C4-2B (cell line): ENCODE measurements around the gene GIT1.

Experiments used
- H3K27ac ChIP-seq: fragments of 450-650 bp; 2 replicates; pipeline ENCODE4 v1.5.1; 2017
- ZFX ChIP-seq: fragments of 450-650 bp; IDR thresholded peaks from 2 replicates; pipeline ENCODE4 v1.6.1; 2017
- TF ChIP-seq, protein P1 (sequence below): fragments of 450-650 bp; conservative IDR thresholded peaks from 2 replicates; pipeline ENCODE4 v1.5.1; 2017; ENCODE audit warnings: mild to moderate bottlenecking

Gene GIT1

DNA sequence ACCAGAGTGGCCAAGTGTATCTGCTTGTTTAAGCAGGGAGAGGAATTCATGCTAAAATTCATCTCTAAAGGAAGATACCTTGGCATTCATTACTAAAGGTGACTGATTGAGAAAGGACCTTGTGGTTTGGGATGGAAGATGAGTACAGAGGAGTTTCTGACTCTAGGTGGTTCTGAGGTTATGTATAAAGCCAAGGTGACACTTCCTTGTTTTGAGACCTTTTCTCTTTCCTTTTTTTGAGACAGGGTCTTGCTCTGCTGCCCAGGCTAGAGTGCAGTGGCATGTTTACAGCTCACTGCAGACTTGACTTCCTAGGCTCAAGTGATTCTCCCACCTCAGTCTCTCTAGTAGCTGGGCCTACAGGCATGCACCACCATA is 31.7 kb downstream of the GIT1 start:
- TF ChIP-seq, protein P1, sequence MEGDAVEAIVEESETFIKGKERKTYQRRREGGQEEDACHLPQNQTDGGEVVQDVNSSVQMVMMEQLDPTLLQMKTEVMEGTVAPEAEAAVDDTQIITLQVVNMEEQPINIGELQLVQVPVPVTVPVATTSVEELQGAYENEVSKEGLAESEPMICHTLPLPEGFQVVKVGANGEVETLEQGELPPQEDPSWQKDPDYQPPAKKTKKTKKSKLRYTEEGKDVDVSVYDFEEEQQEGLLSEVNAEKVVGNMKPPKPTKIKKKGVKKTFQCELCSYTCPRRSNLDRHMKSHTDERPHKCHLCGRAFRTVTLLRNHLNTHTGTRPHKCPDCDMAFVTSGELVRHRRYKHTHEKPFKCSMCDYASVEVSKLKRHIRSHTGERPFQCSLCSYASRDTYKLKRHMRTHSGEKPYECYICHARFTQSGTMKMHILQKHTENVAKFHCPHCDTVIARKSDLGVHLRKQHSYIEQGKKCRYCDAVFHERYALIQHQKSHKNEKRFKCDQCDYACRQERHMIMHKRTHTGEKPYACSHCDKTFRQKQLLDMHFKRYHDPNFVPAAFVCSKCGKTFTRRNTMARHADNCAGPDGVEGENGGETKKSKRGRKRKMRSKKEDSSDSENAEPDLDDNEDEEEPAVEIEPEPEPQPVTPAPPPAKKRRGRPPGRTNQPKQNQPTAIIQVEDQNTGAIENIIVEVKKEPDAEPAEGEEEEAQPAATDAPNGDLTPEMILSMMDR, result no peak
- TF ChIP-seq ZFX, result no peak
- H3K27ac ChIP-seq, result no peak overlapping the region

DNA sequence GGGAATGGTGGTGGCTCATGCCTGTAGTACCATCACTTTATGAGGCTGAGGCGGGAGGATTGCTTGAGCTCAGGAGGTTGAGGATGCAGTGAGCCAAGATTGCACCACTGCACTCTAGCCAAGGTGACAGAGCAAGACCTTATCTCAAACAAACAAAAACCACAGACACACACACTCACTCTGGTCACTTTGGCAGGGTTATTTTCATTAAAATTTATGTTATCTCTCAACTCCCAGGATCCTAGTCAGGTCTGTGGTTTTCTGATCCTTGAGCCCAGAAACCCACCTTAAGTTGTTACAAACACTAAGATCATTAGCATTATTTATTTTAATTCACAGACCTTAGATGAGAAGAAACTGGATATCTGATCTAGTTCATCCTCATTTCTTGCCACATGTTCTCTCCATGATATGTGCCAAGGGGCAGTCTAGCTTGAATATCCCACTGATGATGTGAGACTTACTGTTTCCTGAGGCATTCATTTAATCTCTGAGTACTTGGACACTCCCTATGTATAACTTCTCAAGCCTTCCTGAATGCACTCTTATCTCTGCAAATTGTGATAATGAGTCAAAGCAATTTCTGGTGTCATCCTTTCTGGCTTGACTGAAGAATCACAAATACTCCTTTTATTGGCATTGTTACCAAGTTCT is 32.2 kb downstream of the GIT1 start:
- no peak overlapping the region for H3K27ac ChIP-seq
- no peak for TF ChIP-seq ZFX
- TF ChIP-seq, protein P1, result no peak

DNA sequence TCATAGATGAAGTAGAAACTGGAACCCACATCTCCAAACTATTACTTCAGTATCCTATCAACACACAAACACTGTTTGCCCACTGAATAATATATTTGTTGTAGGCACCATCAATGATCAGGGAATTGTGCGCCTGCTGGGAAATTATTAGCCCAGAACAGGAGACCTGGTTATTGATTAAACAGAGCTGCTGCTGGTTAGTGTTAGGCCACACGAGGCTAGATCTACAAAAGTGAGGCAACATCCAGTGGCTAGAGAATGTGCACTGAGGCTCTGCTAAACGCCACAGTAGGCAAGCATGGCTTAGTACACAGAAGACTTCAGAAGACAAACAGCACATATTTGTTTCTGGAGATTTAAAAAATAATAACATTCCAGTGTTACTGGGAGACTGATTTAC is 33.6 kb downstream of the GIT1 start:
- H3K27ac ChIP-seq, result no peak overlapping the region
- no peak for TF ChIP-seq ZFX
- TF ChIP-seq, protein P1, result no peak

DNA sequence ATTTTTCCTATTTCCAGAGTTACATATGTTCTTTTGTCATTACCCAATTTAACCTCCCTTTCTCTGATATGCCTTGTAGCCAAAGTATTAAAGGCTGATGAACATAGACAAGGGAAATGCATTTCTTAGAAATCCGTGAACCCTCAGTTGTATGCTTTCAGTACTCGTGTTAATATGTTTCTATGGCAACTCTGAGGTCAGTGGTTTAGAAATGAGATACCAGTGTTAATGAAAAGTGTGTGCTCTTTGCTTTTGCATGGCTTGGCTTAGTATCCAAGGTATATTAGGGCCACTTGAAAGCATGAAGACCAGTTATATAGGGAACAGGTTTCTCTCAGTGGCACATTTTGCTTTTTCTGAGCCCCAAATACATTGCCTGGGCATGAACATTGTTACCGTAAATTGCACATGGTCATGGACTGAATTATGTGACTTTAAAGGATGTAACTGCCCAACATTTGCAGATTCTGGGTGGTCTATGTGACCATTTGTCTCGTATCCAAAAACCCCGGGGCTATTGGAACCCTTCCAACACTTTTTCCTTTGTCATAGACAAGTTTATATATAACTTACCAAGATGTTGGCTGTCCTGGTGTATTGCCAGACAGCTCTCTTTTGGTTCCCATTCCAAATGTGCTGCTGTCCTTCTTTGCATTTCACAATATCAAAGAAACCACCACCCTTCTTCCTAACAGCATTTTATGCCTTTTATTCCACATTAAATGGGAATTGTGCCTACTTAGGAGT is 40.1 kb downstream of the GIT1 start:
- H3K27ac ChIP-seq, result no peak overlapping the region
- TF ChIP-seq, protein P1, result no peak
- TF ChIP-seq ZFX, result no peak

DNA sequence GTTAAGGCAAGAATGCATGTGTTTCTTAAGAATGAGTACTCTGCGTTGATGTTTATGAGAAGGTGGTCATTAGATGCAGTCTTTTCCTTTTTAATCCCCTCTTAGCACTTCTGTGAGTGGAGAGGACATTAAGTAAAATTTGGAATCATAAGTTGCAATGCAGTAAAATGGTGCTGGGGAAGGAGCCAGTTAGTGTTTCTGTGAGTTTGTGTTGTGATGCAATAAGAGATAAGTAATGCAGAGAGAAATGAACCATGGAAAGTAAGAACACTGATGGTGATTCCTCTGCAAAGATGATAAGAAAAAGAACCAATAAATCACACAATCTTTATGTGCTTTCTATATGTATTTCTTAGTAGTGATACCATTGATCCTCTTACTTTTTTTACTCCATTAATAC is 42.6 kb downstream of the GIT1 start:
- TF ChIP-seq, protein P1, result no peak
- no peak for TF ChIP-seq ZFX
- H3K27ac ChIP-seq, result no peak overlapping the region

DNA sequence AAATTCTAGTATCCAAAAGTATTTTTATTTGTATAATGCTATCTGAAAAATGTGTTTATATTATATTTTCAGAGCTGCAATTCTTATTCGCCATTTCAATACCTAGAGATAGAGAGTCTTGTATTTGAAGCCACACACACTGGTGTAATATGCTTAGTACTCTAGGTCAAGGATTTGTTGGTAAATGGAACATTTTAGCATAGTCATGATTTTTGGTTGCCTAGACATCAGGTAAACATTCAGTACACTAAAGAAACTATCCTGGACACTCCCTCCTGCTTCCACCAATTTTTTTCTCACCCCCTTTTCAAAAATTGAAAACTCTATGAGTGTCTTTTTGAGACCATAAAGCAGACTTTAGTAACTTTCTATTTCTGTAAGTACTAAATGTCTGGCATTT is 43.4 kb downstream of the GIT1 start:
- H3K27ac ChIP-seq, result no peak overlapping the region
- no peak for TF ChIP-seq ZFX
- TF ChIP-seq, protein P1, result no peak

DNA sequence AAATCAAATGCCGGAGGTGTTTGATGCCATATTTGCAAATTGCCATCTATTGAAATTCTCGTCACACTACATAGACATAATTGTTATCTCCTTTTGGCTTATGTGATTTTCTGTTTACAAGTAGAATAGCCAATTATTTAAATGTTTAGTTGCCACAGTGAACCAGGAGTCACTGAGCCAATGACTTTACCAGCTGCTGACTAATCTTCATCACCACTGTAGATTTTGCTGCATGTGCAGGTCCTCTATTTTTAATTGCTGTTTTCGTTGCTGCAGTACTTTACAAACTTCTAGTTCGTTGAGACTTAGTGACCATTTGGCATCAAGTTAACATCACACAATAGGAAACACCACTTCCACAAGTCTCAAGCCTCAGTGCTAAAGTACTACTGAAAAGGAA is 45.4 kb downstream of the GIT1 start:
- H3K27ac ChIP-seq, result no peak overlapping the region
- TF ChIP-seq, protein P1, result no peak
- TF ChIP-seq ZFX, result no peak
